HepG2 (cell line): ENCODE measurements around the gene ISCA2. TPM values are rescaled to one million over a fixed set of nuclear protein-coding genes. Genes with fewer than 3 reads are reported as not detected.

Experiments used
- BORCS8-MEF2B ChIP-seq: sonication (generic); formaldehyde crosslinking; IDR thresholded peaks from 2 replicates; pipeline ENCODE4 v1.8.0; 2022; ENCODE audit warnings: mild to moderate bottlenecking, missing genetic modification reagents
- CBFB ChIP-seq: sonication (generic); formaldehyde crosslinking; IDR thresholded peaks from 2 replicates; pipeline ENCODE4 v1.4.0; 2020; ENCODE audit warnings: missing genetic modification reagents
- GATA4 ChIP-seq: sonication (generic); IDR thresholded peaks from 2 replicates; pipeline ENCODE4 v1.6.1; 2016; ENCODE audit warnings: antibody characterized with exemption, low read depth, borderline replicate concordance
- IKZF4 ChIP-seq: sonication (generic); formaldehyde crosslinking; IDR thresholded peaks from 2 replicates; pipeline ENCODE4 v1.5.1; 2020; ENCODE audit warnings: borderline replicate concordance, mild to moderate bottlenecking, low read depth, missing genetic modification reagents; ENCODE audit errors: not compliant biosample characterization
- KDM3A ChIP-seq: IDR thresholded peaks from 2 replicates; pipeline ENCODE4 v1.6.1; 2018; ENCODE audit warnings: low read depth, missing compliant biosample characterization
- KDM6A ChIP-seq: IDR thresholded peaks from 2 replicates; pipeline ENCODE4 v1.6.1; 2016; ENCODE audit warnings: low read depth
- NFE2L2 ChIP-seq: fragments of 150-350 bp; IDR thresholded peaks from 2 replicates; pipeline ENCODE4 v1.6.1; 2014; ENCODE audit warnings: low read length
- NR2C2 ChIP-seq: sonication (generic); formaldehyde crosslinking; IDR thresholded peaks from 2 replicates; pipeline ENCODE4 v1.4.0; 2020; ENCODE audit warnings: missing genetic modification reagents, mild to moderate bottlenecking, moderate library complexity, borderline replicate concordance
- RARA ChIP-seq: IDR thresholded peaks from 2 replicates; pipeline ENCODE4 v1.6.1; 2016; ENCODE audit warnings: missing genetic modification reagents, missing compliant biosample characterization
- RXRA ChIP-seq: sonication (generic); formaldehyde crosslinking; IDR thresholded peaks from 2 replicates; pipeline ENCODE4 v1.5.1; 2020; ENCODE audit warnings: missing genetic modification reagents
- SALL1 ChIP-seq: sonication (generic); formaldehyde crosslinking; IDR thresholded peaks from 2 replicates; pipeline ENCODE4 v1.8.0; 2022; ENCODE audit warnings: mild to moderate bottlenecking, missing genetic modification reagents
- SP4 ChIP-seq: sonication (generic); formaldehyde crosslinking; IDR thresholded peaks from 2 replicates; pipeline ENCODE4 v1.8.1; 2023; ENCODE audit warnings: mild to moderate bottlenecking, missing genetic modification reagents
- SRSF4 ChIP-seq: fragments of 200-400 bp; formaldehyde crosslinking; IDR thresholded peaks from one replicate; pipeline ENCODE4 v1.6.1; 2018; ENCODE audit warnings: mild to moderate bottlenecking, low read depth, low read length, moderate library complexity; ENCODE audit not compliant: poor library complexity, severe bottlenecking
- SUZ12 ChIP-seq: fragments of 150-350 bp; IDR thresholded peaks from 2 replicates; pipeline ENCODE4 v1.6.1; 2014; ENCODE audit warnings: low read depth, low read length
- TBX2 ChIP-seq: sonication (generic); formaldehyde crosslinking; IDR thresholded peaks from 2 replicates; pipeline ENCODE4 v1.5.0; 2020; ENCODE audit warnings: missing genetic modification reagents, mild to moderate bottlenecking, borderline replicate concordance
- TRIM24 ChIP-seq: sonication (generic); formaldehyde crosslinking; IDR thresholded peaks from 2 replicates; pipeline ENCODE4 v1.8.0; 2022; ENCODE audit warnings: mild to moderate bottlenecking, missing genetic modification reagents
- ZNF652 ChIP-seq: IDR thresholded peaks from 2 replicates; pipeline ENCODE4 v1.6.1; 2016; ENCODE audit warnings: low read depth, borderline replicate concordance
- ZNF761 ChIP-seq: sonication (generic); formaldehyde crosslinking; conservative IDR thresholded peaks from 2 replicates; pipeline ENCODE4 v1.4.0; 2020; ENCODE audit warnings: mild to moderate bottlenecking, missing genetic modification reagents
- polyA plus RNA-seq, 8 experiments: library from polyadenylated mRNA; depleted of rRNA in 3 of 8; stranded (reverse) in 7 of 8; unstranded in 1 of 8; fragments of >200 nt; fragmentation: Illumina TruSeq in 4 of 8; extraction: Trizol in 4 of 8; gene quantifications; 2 replicates each; pipeline versions ENCODE4 v1.2.1 to v1.2.3, GENCODE V29; 2011 to 2016; ENCODE audit warnings: low read depth in 4 of 8, missing spikeins in 1 of 8, mixed read lengths in 1 of 8; ENCODE audit not compliant: insufficient read depth in 1 of 8
- total RNA-seq, 5 experiments: library from RNA; depleted of rRNA; stranded (reverse); fragments of >200 nt; fragmentation: Illumina TruSeq; extraction: Trizol; gene quantifications; 2 replicates each; pipeline ENCODE4 v1.2.3, GENCODE V29; 2016; ENCODE audit warnings: low read depth in 1 of 5
- TF ChIP-seq, protein P1 (sequence below): sonication (generic); formaldehyde crosslinking; IDR thresholded peaks from 2 replicates; pipeline ENCODE4 v1.4.0; 2020; ENCODE audit warnings: missing genetic modification reagents
- TF ChIP-seq, protein P2 (sequence below): sonication (generic); formaldehyde crosslinking; IDR thresholded peaks from 2 replicates; pipeline ENCODE4 v1.8.0; 2022; ENCODE audit warnings: missing genetic modification reagents, mild to moderate bottlenecking, inconsistent platforms, borderline replicate concordance
- TF ChIP-seq, protein P3 (sequence below): sonication (generic); formaldehyde crosslinking; IDR thresholded peaks from 2 replicates; pipeline ENCODE4 v1.9.0; 2022; ENCODE audit warnings: low read depth, missing genetic modification reagents
- TF ChIP-seq, protein P4 (sequence below): sonication (generic); formaldehyde crosslinking; IDR thresholded peaks from 2 replicates; pipeline ENCODE4 v1.4.0; 2020; ENCODE audit warnings: missing genetic modification reagents, borderline replicate concordance

ISCA2 gene
- total and polyA plus RNA-seq, 2 of the 13 experiments (the other 11 are each of a cell fraction or from before 2014, with no cell fraction given) = 32.1 to 43.4 TPM

DNA sequence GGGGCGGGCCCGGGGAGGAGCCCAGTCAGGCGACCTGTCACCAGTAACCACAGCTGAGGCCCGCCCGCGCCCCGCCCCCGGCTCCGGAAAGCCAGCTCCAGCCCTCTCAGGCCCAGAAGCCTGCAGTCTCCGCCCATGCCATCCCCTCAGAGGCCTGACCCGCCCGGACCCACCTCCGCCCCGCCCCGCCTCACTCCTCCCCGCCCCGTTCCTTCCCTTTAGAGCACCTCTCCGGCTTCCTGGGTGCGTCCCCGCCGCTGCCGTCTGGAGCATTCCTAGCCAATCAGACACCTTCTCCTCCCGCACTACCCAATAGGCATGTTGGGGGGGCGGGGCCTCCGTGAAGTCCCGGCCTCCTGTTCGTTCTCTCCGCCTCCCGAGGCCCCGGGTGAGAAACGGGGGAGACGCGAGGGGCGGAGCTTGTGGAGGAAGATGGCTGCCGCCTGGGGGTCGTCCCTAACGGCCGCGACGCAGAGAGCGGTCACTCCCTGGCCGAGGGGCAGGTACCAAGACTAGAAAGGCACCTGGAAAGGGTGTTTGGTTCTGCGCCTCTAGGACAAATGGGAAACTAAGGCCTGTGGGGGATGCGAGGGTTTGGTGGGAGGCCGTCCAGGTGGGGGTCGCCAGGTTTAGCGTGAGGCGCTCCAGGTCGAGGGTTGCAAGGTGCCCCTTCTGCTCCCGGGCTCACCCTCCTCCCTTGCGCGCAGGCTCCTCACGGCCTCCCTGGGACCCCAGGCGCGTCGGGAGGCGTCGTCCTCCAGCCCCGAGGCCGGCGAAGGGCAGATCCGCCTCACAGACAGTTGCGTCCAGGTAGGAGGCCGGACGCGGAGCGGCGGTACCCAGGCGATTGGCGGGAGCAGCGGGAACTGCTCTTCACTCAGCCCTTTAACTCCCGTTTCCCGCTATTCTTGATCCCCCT lies at the start of gene ISCA2 (continued):
- TF ChIP-seq NR2C2 (CRISPR knock-in tag) = no peak
- peak; percentile 46 for TF ChIP-seq IKZF4 (CRISPR knock-in tag)
- peak; percentile 62 for TF ChIP-seq TBX2 (CRISPR knock-in tag)
- TF ChIP-seq NFE2L2 = no peak
- peak; percentile 64 for TF ChIP-seq BORCS8-MEF2B (CRISPR knock-in tag)
- TF ChIP-seq, protein P1, sequence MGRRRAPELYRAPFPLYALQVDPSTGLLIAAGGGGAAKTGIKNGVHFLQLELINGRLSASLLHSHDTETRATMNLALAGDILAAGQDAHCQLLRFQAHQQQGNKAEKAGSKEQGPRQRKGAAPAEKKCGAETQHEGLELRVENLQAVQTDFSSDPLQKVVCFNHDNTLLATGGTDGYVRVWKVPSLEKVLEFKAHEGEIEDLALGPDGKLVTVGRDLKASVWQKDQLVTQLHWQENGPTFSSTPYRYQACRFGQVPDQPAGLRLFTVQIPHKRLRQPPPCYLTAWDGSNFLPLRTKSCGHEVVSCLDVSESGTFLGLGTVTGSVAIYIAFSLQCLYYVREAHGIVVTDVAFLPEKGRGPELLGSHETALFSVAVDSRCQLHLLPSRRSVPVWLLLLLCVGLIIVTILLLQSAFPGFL (CRISPR knock-in tag) = no peak
- TF ChIP-seq SRSF4 = no peak
- TF ChIP-seq CBFB (CRISPR knock-in tag) = no peak
- no peak for TF ChIP-seq KDM6A (CRISPR knock-in tag)
- no peak for TF ChIP-seq TRIM24 (CRISPR knock-in tag)
- TF ChIP-seq GATA4 = 0 out of 2 replicates have a peak, but pooled peaks have one; percentile 23
- TF ChIP-seq, protein P2, sequence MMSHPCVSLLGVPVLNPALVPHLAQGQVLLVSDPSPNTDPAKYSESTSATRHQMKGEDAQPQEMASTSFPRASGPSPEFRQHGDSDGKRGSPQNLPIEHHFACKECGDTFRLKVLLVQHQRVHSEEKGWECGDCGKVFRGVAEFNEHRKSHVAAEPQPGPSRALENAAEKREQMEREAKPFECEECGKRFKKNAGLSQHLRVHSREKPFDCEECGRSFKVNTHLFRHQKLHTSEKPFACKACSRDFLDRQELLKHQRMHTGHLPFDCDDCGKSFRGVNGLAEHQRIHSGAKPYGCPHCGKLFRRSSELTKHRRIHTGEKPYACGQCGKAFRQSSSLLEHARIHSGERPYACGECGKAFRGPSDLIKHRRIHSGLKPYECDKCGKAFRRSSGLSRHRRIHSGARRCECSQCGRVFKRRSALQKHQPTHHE = no peak
- TF ChIP-seq KDM3A = no peak; the same call in 1 of the 2 replicates
- TF ChIP-seq, protein P3, sequence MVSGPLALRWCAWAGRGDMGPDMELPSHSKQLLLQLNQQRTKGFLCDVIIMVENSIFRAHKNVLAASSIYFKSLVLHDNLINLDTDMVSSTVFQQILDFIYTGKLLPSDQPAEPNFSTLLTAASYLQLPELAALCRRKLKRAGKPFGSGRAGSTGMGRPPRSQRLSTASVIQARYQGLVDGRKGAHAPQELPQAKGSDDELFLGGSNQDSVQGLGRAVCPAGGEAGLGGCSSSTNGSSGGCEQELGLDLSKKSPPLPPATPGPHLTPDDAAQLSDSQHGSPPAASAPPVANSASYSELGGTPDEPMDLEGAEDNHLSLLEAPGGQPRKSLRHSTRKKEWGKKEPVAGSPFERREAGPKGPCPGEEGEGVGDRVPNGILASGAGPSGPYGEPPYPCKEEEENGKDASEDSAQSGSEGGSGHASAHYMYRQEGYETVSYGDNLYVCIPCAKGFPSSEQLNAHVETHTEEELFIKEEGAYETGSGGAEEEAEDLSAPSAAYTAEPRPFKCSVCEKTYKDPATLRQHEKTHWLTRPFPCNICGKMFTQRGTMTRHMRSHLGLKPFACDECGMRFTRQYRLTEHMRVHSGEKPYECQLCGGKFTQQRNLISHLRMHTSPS (CRISPR knock-in tag) = peak; percentile 58; the same call in 1 of the 2 replicates
- peak; percentile 93 for TF ChIP-seq SP4 (CRISPR knock-in tag)
- TF ChIP-seq ZNF761 = 0 out of 2 replicates have a peak, but pooled peaks have one; percentile 50
- TF ChIP-seq, protein P4, sequence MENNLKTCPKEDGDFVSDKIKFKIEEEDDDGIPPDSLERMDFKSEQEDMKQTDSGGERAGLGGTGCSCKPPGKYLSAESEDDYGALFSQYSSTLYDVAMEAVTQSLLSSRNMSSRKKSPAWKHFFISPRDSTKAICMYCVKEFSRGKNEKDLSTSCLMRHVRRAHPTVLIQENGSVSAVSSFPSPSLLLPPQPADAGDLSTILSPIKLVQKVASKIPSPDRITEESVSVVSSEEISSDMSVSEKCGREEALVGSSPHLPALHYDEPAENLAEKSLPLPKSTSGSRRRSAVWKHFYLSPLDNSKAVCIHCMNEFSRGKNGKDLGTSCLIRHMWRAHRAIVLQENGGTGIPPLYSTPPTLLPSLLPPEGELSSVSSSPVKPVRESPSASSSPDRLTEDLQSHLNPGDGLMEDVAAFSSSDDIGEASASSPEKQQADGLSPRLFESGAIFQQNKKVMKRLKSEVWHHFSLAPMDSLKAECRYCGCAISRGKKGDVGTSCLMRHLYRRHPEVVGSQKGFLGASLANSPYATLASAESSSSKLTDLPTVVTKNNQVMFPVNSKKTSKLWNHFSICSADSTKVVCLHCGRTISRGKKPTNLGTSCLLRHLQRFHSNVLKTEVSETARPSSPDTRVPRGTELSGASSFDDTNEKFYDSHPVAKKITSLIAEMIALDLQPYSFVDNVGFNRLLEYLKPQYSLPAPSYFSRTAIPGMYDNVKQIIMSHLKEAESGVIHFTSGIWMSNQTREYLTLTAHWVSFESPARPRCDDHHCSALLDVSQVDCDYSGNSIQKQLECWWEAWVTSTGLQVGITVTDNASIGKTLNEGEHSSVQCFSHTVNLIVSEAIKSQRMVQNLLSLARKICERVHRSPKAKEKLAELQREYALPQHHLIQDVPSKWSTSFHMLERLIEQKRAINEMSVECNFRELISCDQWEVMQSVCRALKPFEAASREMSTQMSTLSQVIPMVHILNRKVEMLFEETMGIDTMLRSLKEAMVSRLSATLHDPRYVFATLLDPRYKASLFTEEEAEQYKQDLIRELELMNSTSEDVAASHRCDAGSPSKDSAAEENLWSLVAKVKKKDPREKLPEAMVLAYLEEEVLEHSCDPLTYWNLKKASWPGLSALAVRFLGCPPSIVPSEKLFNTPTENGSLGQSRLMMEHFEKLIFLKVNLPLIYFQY = 0 out of 2 replicates have a peak, but pooled peaks have one; percentile 8
- peak; percentile 48 for TF ChIP-seq SALL1 (CRISPR knock-in tag)
- no peak for TF ChIP-seq SUZ12
- no peak for TF ChIP-seq RARA (CRISPR knock-in tag)
- no peak for TF ChIP-seq ZNF652
- no peak; the same call in 1 of the 2 replicates for TF ChIP-seq RXRA (CRISPR knock-in tag)
